AG20443 (cell line): Measurements from ENCODE around the gene SERPING1.
"Not testable (repeated sequence)": the region's sequence is repeated elsewhere in the genome, so short reads cannot be mapped to it uniquely, and the experiment has no call there.

Experiments used
- DNase-seq: peaks from one replicate; pipeline ENCODE4 v3.0.0; 2012; ENCODE audit warnings: low spot score, mixed read lengths

Gene SERPING1

DNA sequence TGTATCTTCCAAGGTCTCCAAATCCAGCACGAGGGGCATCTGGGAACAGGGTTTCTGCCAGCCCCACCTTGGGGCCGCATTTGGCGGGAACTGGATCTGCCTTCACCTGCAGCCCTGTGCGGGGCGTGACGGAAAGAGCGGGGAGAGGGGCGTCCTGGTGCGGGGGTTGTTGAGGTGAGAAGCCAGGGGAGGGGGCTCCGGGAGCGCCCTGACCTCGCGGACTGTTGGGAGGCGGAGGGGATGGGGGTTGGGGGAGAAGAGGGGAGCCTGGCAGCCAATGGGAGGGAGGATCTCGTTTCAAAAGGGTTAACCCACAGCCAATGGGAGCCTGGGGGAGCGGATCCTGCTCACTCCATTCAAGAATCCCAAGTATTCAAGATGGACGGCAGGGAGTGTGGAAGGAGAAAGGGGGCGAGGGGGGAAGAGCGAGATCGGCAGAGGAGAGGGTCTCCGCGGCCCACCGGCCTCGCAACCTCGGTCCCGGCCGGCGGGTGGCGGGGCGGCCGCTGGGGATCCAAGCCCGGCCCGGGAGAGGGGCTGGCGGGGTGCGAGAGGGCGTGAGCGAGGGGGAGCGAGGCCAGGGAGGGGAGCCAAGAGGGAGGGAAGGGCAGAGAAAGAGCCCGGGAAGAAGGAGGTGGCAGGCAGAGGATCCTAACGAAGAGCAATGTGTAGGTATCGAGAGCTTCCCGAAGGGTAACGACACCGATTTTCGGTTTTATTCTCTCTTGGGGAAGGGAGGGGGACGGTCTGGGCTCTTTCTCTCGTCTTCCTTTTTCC is 40.7 kb downstream of the SERPING1 start:
- DNase-seq, result peak; percentile 97

DNA sequence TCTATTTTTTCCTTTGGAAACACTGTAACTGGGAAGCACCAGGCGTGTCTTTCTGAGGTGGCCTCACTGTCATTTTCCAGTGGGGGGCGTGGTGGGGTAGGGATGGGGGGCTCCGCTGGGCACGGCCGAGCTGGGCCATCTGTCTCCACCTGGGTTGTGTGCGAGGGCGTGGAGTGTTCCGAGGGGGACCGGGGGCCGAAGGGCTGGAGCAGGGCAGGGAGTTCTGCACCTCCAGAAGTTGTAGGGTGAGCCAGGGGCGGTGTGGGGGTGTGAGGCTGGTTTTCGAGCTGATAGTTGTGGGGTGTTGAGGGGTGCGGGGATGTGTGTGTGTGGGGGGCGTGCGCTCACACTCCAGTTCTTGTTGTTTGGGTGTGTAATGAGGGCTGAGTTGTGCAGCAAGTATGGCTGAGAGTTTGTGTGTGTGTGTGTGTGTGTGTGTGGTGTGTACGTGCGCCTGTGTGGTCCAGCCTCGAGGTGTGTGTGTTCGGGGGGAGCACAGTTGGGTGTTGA is 41.4 kb downstream of the SERPING1 start:
- DNase-seq, result peak; percentile 21

DNA sequence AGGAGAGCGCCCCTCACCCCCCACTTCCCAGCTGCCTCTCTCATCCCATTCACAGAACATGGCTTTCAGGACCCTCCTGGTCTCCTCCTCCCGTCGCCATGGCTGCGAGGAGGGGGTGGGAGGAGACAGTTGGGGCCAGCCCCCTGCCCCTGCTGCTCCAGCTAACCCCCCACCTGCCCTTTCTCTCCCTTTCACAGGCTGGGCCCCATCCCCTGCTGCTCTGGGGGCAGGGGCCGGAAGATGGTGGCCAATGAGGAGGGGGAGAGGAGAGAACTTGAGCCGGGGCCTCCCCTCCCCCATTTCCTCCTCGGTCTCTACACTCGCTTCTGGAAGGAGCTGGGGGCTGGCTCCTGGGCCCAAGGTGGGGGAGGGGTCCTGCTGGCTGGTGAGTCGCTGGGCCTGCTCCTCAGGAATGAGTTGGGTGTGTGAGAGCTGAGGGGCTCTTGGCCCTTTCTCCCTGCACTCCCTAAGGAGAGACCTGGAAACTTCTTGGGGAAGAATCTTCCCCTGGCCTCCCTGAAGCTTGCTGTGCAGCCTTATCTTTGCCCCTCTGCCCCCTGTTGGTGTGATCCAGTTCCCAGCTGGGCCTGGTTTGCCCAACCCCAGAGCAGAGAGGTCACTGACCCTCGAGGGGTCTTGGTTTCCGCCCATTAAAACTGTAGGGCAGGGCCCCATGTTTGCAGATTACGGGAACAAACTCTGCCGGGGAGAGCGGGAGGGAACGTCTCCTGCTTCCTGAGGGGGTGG is 42.0 kb downstream of the SERPING1 start:
- no peak for DNase-seq

DNA sequence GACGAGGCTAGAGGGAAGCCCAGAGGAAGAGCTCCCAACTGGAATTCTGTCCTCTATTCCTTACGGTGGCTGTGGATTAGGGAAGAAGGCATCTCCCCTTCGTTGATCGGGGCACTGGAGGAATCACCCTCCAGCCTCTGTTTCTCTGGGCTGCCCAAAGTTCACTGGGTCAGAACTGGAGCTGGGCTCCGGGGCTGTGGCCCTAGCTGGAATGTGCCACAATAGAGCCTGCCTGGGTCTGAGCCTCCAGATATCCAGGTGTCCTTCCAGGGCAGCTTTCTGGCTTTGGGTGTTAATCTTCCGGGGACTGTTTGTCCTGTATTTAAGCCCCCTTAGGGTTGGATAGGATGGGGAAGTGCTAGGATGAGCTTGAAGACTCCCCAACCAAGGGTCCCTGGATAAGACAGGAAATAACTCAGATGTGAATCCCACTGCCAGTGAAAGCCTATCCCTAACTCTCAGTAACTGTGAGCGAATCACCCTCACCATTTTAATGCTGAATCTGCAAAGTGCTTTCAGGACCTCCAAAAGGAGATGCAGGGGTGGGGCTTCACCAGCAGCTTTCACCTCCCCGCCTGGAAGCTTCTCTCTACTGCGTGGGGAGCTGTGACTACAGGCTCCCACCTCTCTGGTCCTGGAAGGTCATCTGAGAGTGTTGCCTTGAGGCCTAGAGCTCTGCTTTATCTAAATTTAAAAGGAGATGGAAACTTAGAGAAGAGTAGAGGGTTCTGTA is 42.7 kb downstream of the SERPING1 start:
- no peak for DNase-seq

DNA sequence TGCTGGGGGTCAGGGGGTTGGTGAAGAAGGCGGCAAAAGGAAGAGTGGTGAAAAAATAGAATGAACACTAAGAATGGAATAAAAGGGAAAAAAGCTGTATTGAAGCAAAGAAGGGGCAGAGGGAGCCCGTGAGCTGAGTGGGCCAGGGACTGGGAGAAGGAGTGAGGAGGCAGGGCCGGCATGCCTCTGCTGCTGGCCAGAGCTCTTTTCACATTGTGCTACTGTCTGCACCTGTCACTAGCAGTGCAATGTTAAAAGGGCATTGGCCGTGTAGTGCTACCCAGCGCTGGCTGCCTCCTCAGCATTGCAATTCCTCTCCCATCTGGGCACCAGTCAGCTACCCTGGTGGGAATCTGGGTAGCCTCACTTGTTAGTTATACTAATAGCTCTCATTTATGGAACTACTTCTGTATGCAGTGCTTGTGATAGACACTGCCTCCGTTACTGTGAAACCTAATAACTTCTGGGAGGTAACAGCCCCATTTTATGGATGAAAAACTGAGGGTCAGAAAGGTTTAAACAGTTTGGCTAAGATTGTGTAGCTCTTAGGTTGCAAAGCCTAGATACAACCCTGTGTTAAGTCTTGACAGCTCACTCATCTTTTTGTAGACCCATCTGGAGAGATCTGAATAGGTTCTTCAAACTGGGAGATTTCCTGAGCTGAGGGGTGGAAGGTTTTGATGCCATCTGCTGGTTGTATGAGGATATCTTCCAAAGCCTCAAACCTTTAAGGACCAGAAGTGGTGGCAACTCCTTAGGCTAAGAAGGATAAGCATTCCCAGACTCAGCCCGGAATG is 43.7 kb downstream of the SERPING1 start:
- DNase-seq, result peak; percentile 69

DNA sequence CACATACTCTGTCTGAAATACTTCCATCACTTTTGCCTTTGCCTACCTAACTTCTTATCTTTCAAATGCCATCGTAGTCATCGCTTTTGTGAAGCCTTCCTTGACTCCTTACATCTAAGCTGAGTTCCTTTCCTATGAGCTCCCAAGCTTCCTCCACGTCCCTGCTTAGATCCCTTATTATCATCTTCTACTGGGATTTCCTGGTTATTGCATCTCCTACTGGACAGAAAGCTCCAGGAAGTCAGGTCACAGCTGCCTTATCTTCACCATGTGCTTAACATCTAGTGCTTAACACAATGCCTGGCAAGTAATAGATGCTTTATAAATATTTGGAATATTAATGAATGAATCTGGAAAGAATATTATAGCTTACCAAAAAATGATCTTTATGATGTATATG is 46.3 kb downstream of the SERPING1 start:
- DNase-seq, result no peak

DNA sequence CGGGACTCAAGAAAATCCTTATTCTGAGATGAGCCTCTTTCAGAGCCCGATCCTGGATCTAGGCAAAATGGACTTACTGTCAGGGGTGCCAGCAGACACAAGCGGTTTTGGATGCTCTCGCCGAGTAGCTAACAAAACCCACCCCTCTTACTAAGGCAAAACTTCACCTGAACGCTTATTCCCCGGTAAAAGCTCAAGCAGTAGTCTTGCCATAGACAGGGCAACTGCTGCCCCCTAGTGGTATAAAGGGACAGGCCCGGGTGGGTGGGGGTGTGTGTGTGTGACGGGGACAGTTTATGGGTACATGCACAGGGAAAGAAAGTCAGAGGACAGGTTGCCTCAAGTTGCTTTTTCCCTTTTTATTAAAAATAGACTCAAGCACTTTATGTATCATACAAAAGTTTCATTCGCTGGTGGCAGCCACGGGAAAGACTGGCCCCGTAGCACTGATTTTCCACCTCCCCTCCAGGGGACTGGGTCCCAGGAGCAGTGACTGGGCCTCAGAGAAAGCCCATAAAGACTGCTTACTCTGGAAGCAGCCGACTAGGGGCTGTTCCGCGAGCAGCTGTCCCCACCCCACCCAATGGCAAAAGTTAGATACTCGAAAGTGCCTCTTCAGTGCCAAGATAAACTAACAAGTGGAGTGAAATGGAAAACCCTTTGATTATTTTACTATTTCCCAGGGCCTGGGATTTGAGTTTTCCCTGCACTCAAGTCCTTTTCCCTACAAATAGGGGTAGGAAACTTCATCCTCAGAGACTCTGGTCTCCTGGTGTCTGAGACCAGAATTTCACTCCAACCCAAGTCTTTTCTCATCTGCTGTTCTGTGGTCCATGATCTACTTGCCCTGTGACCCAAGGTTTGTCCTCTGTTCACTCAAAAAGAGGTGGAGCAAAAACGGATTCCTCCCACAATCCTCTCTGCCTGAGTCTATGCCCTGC is 47.5 kb downstream of the SERPING1 start:
- DNase-seq, result peak; percentile 83

DNA sequence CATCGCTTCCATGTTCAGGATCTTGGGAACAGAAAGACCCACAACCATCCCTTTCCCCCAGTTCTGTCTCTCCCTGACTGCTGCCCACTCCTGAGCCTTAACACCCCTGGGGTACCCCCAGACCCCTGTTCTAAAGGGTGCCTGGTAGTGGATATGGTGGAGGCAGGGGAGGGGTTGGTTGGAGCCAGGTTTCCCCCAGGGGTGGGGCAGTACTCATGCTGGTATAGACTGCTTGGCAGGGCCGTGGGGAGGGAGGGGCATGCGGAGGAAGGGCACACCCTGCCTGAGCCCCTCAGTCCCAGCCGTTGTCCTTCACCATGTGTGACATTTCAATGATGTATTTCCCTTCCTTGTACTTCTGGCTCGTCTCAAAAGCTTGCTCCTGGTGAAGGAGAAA is 48.2 kb downstream of the SERPING1 start:
- no peak for DNase-seq

DNA sequence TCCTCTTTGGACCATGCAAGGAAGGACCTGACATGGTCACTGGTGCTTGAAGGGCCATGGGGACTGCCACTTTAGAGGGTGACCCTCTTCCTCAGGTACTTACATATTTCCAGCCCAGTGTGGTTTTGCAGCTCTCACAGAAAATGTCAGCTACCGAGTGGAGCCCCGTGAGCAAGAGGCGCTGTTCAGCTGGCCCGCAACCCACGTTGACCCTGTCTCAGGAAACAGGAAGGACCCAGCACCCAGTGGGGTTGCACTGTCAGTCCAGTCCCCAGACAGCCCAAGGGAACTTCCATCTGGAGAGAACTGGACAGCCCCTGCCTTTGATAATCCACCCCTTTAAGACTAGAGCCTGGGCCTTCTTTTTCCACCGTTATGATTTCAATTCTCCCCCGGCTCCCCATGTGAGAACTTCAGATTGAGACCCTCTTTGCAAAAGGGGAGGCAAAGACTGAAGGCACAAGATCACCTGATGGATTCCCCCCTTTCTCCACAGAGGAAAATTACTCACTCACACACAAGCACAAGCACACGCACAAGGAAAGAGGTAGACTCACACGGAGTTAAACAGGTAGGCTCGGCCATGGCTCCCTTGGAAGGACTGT is 48.8 kb downstream of the SERPING1 start:
- no peak for DNase-seq

DNA sequence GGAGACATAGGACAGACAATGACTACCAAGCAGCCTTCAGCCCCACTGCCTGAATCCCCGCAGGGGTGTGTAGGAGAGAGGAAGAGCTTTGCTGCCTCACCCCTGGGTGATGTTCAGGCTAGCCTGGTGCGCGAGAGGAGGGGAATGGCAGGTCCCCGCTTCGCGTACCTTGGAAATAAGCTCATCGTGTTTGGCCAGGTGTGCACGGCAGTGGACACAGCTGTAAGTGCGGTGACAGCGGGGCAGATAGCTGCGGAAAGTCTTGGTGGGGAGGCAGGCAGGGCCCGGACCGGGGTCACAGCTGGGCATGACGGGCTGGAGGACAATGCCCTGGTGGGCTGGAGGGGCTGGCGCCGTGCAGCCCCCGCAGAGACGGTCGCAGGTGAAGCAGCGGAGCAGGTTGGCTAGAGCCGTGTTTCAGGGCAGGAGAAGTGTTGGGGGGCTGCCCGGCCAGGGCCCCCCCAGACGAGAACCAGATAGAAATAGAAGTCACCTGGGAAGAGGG is 49.4 kb downstream of the SERPING1 start:
- DNase-seq, result no peak

DNA sequence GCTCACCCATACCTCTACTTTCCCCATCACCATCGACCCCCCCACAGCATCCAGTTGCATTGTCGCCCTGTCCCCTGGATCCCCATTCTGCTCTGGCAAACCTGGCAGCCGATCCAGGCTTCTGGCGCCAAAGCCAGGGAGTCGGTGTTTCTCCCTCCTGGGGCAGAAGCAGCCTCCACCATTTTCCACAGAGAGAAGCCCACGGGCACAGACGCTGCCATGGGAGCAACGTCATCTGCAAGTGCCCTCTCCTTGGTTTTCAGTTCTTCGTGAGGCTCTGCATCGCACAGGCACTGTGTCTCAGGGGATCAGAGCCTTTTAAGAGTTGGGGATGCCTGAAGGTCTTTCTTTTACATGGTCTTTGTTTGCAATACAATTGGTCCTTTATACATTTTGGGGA is 49.9 kb downstream of the SERPING1 start:
- no peak for DNase-seq

DNA sequence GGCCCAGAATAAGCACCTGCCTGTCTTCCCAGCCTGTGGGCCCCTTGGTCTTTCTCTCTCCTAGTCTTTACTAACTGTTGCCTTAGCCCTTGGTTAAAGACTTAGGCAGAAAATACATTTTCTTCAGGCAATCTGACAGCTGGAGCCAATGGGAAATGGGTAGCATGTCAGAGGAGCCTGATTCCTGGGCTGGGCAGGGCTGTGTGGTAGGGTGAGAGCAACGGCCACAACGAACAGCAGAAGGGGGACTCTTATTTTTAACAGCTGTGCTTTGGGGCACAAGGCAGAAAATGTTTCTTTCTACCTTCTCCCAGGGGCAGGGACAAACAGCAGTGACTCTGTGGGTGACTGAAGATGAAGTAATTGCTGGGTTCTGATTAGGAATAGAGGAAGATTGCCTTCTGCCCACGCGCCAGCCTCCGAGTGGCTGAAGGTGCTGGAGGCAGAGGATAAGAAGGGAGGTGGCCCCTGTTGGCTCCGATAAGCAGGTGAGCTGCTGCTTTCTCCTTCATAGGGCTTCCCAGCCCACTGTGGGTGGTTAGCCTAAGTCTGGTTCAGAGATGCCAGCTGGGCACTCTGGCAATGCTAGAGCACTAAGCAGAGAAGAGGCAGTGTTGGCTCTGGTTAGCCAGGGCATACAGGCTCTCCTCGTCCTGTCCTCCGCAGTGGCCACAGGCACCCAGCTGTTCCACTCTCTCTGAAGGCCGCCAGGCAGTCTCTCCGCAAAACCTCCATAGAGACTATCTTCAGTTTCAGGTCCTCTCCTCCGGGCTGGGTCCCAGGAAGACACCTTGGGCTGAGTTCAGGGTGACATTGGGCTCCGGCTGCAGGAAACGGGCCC is 50.7 kb downstream of the SERPING1 start:
- DNase-seq, result peak; percentile 35

DNA sequence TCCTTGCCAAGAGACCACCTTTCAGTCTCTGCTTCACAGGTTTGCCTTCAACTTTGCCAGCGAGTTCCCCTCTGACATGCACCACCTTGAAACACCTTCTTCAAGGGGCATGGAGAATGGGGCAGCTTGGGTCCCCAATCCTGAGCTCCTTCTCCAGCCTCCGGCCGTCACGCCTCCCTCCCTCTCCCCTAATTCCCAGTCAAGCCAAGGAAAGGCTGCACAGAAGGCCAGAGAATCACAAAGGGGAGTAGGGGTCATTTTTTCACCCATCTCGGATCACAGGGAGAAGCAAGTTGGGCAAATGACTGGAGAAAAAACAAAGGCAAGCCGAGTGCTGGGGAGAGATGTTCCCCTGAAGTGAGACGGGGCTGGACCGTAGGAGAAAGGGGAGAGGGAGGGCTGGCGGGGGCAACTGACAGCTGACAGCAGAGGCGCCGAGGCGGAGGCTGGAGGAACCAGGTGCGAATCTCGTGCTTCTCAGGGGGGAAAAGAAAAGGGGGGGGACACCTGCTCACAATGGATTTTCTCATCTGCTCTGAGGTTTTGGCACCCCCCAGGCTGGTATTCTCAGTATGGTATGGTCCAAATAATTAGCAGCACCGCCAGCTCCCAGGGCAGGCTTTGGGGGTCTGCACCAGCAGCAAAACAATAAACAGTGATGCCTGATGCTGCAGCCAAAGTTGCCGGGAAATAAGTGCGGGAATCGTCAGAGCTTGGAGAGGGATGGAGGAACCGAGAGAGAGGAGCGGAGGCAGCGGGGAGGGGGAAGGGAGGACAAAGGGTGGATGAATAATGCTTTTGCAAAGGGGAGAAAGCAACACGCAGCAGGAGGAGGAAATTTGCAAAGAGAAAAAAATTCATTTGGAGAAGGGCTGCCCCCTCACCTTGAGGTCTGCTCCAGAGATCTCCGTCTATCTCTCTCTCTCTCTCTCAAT is 51.6 kb downstream of the SERPING1 start:
- peak; percentile 37 for DNase-seq

DNA sequence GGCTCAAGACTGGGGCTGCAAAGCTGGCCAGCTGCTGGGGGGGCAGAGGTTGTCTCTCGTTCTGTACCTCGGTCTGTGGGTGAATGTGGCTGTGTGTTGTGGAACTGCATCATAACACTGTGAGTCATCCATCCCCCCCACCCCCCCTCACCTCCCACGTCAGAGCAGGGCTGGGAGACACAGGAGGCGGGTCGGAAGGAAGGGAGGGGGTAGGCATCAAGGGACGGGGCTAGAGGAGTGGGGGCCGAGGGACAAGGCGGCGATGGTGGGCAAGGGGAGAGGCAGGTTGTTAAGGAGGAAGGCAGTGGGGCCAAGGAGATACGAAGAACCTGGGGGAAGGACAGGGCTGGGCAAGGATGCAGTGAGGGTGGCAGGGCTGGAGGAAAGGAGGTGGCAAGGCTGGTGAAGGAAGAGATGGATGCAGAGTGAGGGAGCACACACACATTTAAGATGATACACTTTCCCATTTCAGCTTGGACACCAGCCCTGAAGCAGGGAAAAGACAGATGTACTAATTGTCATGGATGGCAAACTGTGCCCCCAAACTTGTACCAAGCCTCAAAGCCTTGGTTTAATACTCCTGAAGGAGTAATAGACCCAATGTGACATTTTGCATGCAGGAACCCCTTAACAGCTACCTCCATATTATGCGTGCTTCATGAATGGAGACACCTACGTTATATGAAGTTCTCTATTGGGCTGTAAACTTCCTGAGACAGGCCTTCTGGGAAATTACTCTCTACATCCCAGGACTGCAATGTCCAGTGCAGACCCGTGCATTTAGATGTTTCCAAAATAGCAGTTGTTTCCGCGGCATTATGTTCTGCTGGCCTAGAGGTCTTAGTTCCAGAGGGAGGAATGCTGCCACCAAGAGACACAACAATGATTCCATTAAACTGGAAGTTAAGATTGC is 52.6 kb downstream of the SERPING1 start, which contains the start of gene YPEL4:
TSS of gene YPEL4 (minus strand) at position 87 of the 913 bp plus-strand sequence. CDS start 2,805 bp downstream, outside the sequence.
- peak; percentile 90 for DNase-seq

DNA sequence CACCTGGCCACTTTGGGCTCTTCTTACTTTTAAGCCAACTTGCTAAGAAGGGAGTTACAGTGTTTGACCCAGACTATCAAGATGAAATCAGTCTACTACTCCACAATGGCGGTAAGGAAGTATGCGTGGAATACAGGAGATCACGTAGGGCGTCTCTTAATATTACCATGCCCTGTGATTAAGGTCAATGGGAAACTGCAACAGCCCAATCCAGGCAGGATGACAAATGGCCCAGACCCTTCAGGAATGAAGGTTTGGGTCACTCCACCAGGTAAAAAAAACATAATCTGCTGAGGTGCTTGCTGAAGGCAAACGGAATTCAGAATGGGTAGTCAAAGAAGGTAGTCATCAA is 53.2 kb downstream of the SERPING1 start:
- no peak for DNase-seq

DNA sequence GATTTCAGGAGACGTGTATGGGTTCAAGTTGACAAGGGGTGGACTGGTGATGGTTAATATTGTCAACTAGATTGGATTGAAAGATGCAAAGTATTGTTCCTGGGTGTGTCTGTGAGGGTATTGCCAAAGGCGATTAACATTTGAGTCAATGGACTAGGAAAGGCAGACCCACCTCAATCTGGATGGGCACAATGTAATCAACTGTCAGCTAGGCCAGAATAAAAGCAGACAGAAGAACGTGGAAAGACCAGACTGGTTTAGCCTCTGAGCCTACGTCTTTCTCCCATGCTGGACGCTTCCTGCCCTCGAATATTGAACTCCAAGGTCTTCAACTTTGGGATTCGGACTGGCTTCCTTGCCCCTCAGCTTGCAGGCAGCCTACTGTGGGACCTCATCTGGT is 53.9 kb downstream of the SERPING1 start:
- DNase-seq, result no peak

DNA sequence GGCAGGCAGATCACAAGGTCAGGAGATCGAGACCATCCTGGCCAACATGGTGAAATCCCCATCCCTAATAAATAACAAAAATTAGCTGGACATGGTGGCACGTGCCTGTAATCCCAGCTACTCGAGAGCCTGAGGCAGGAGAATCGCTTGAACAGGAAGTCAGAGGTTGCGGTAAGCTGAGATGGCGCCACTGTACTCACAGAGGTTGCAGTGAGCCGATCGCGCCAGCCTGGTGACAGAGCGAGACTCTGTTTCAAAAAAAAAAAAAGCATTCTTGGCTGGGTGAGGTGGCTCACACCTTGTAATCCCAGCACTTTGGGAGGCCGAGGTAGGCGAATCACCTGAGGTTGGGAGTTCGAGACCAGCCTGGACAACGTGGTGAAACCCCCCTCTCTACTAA is 54.7 kb downstream of the SERPING1 start:
- not testable (repeated sequence) for DNase-seq
